Stimulated activated CD4-positive, alpha-beta T cell treated with anti-CD3 and anti-CD28 coated beads, TNF-alpha, amount 100 ng/mL, for 4 hours (primary cell): Measurements from ENCODE around the gene TMEM154.

Experiments
- DNase-seq, 3 experiments: peaks; one replicate each; pipeline ENCODE4 v3.0.0-alpha.2; 2020; ENCODE audit warnings: low read depth in 3 of 3

Gene TMEM154

GRCh38 chr4:152629908-152630307 lies 49.9 kb downstream of the TMEM154 start:
- DNase-seq = no peak

- no peak for DNase-seq
Measured at GRCh38 chr4:152628128-152628527, 51.7 kb downstream of the TMEM154 start.

GRCh38 chr4:152626790-152627189 lies 53.0 kb downstream of the TMEM154 start:
- DNase-seq = no peak

- DNase-seq = no peak
Measured at GRCh38 chr4:152620915-152621314, 58.9 kb downstream of the TMEM154 start.

- DNase-seq = no peak
Measured at GRCh38 chr4:152620218-152620617, 59.6 kb downstream of the TMEM154 start.

- DNase-seq = no peak
Measured at GRCh38 chr4:152619556-152619955, 60.2 kb downstream of the TMEM154 start.

GRCh38 chr4:152618971-152619370 lies 60.8 kb downstream of the TMEM154 start:
- DNase-seq = no peak

- DNase-seq = no peak
Measured at GRCh38 chr4:152616804-152617203, 63.0 kb downstream of the TMEM154 start.

- no peak for DNase-seq
Measured at GRCh38 chr4:152613841-152614721, 65.7 kb downstream of the TMEM154 start.

- no peak for DNase-seq
Measured at GRCh38 chr4:152613351-152613750, 66.4 kb downstream of the TMEM154 start.

GRCh38 chr4:152610131-152610530 lies 69.7 kb downstream of the TMEM154 start:
- DNase-seq = no peak

GRCh38 chr4:152609481-152609880 lies 70.3 kb downstream of the TMEM154 start:
- no peak for DNase-seq

GRCh38 chr4:152607178-152607577 lies 72.6 kb downstream of the TMEM154 start:
- DNase-seq = no peak

GRCh38 chr4:152606753-152607152 lies 73.0 kb downstream of the TMEM154 start:
- no peak for DNase-seq

GRCh38 chr4:152605641-152606335 lies 74.0 kb downstream of the TMEM154 start:
- no peak for DNase-seq

GRCh38 chr4:152605031-152605430 lies 74.8 kb downstream of the TMEM154 start:
- no peak for DNase-seq

- DNase-seq = no peak
Measured at GRCh38 chr4:152601156-152601555, 78.6 kb downstream of the TMEM154 start.

- no peak for DNase-seq
Measured at GRCh38 chr4:152599636-152600035, 80.2 kb downstream of the TMEM154 start.

- no peak for DNase-seq
Measured at GRCh38 chr4:152599095-152599494, 80.7 kb downstream of the TMEM154 start.

- DNase-seq = no peak
Measured at GRCh38 chr4:152598454-152598853, 81.3 kb downstream of the TMEM154 start.

- no peak for DNase-seq
Measured at GRCh38 chr4:152594978-152595925, 84.5 kb downstream of the TMEM154 start.

GRCh38 chr4:152594057-152594456 lies 85.7 kb downstream of the TMEM154 start:
- DNase-seq = no peak
